ENCODE results near the gene PAXX. TPM values are rescaled to one million over a fixed set of nuclear protein-coding genes. Genes with fewer than 3 reads are reported as not detected.

Gene PAXX
- total and polyA plus RNA-seq, 9 of the 15 experiments (the other 6 are each of a cell fraction or from before 2014, with no cell fraction given) = 1.2 to 175 (median 38.5) TPM

- 0 out of 2 replicates have a peak, but pooled peaks have one; percentile 26 for TF ChIP-seq ZKSCAN1 (IDR thresholded peaks at IDR 0.05; ENCODE audit: low read depth, low read length)
Observed at GRCh38 chr9:137021979-137022661, 29.9 kb downstream of the PAXX start (continued).

GRCh38 chr9:137022662-137023008 lies 30.4 kb downstream of the PAXX start:
- TF ChIP-seq ZNF224 (CRISPR knock-in tag; IDR thresholded peaks at IDR 0.05) (0 out of 2 replicates have a peak, but pooled peaks have one; percentile 49), ZBTB33 (CRISPR knock-in tag; IDR thresholded peaks at IDR 0.05) (peak; percentile 76; the same call in 1 of the 2 replicates), FIP1L1 (IDR thresholded peaks at IDR 0.05; ENCODE audit: low read depth, low read length, poor library complexity, severe bottlenecking) (peak; percentile 7), RBBP5 (IDR thresholded peaks at IDR 0.05; ENCODE audit: borderline replicate concordance, insufficient read depth, low read length, poor library complexity, severe bottlenecking) (peak; percentile 21), HNRNPL (IDR thresholded peaks at IDR 0.05; ENCODE audit: low read depth, low read length) (peak; percentile 63; the same call in 1 of the 2 replicates), PHTF2 (CRISPR knock-in tag; IDR thresholded peaks at IDR 0.05) (no peak)
- Histone ChIP-seq H3K4me3 (no peak overlapping the region), H2AFZ (ENCODE audit: low read depth, low read length) (no peak overlapping the region), H3K4me1 (replicated peaks in 1 of 2; ENCODE audit: control insufficient read depth in 2 of 2, insufficient read depth in 2 of 2, low read length in 2 of 2) (peaks cover 8 to 91% of the 10 kb centered on the region in 2 experiments), H3K9me3 (replicated peaks; ENCODE audit: control insufficient read depth, insufficient read depth, low read depth, low read length) (no peaks in the 10 kb centered on the region), H3K9ac (ENCODE audit: insufficient read depth in 1 of 2, low read depth in 2 of 2, low read length in 2 of 2) (peak overlapping the region in 1 of 2 experiments; percentile 11; a peak in 2 of 4 replicates), H4K20me1 (replicated peaks; ENCODE audit: control insufficient read depth, insufficient read depth, low read length) (0 out of 2 replicates have a peak, but pooled peaks cover 5% of the 10 kb centered on the region), H3K9me1 (ENCODE audit: control insufficient read depth, insufficient read depth, low read length) (no peaks in the 10 kb centered on the region), H3K4me2 (ENCODE audit: insufficient read depth, low read length) (peak overlapping the region; percentile 18; the same call in 1 of the 2 replicates), H3K36me3 (ENCODE audit: control insufficient read depth, insufficient read depth, low read length) (no peaks in the 10 kb centered on the region), H3K79me2 (ENCODE audit: control insufficient read depth, insufficient read depth, low read length) (peaks cover 3% of the 10 kb centered on the region; the same call in 1 of the 3 replicates), H3K27ac (ENCODE audit: extremely low read depth, low read depth, low read length) (no peak overlapping the region), H3K27me3 (ENCODE audit: control insufficient read depth in 2 of 2, insufficient read depth in 2 of 2, low read length in 2 of 2) (no peaks in the 10 kb centered on the region)
- WGBS (ENCODE audit: insufficient coverage, low coverage, missing lambda C conversion rate) = 97% methylated on average over 6 of the region's 23 CpGs
- DNase-seq (ENCODE audit: extremely low read depth in 1 of 4, low spot score in 3 of 4) (no peak), ATAC-seq (no peak), FAIRE-seq (no peak)
- ChIA-PET CTCF (ENCODE audit: low intra/inter-chr PET ratio) (no interaction called here), POLR2A (interaction anchor here (0.6 to 1.1 kb wide), 5 partner anchors 12 to 1574 kb away, joined by 3 to 4 read pairs (median 3); partner anchors contain the start of gene PTGDS)
- in situ Hi-C loops (cut with MboI) = no loop called here
- BruUV-seq (replicated peaks) = no TSS peak
- intact Hi-C loops (cut with micrococcal nuclease) = no loop called here

All from K562 (cell line).